PC-3 (cell line): ENCODE measurements around the gene CREBBP. TPM values are rescaled to one million over a fixed set of nuclear protein-coding genes. Genes with fewer than 3 reads are reported as not detected.

Experiments
- ATAC-seq: fragments of 200-7000 bp; cut with Tn5 transposase; 2 replicates; pipeline ENCODE4 v1.9.1; 2020; ENCODE audit warnings: mild to moderate bottlenecking, moderate library complexity
- BruUV-seq: library from RNA; stranded (reverse); fragments of 400-500 nt; replicated peaks from 2 replicates; lab custom pipeline; 2021; lab: Mats Ljungman, UMichigan
- CTCF ChIA-PET: fragments of 300-600 bp; sonication (Branson Sonifier 250); formaldehyde crosslinking; loops from one replicate; lab custom pipeline; 2022; ENCODE audit warnings: antibody characterized with exemption; lab: Charles Lee
- POLR2A ChIA-PET: fragments of 300-600 bp; sonication (Branson Sonifier 250); formaldehyde crosslinking; loops from one replicate; lab custom pipeline; 2022; ENCODE audit warnings: antibody characterized with exemption; ENCODE audit not compliant: unreplicated experiment; lab: Charles Lee
- DNase-seq: peaks from one replicate; pipeline ENCODE4 v3.0.0-alpha.2; 2015
- H2AFZ ChIP-seq: fragments of 300-600 bp; sonication (generic); 2 replicates; pipeline ENCODE4 v1.6.0; 2016; ENCODE audit warnings: antibody characterized with exemption, low read length
- H3F3A ChIP-seq: fragments of 300-600 bp; sonication (generic); one replicate; pipeline ENCODE4 v1.6.0; 2017; ENCODE audit warnings: antibody characterized with exemption, low read length, control low read depth, mild to moderate bottlenecking; ENCODE audit not compliant: unreplicated experiment
- H3K27ac ChIP-seq: fragments of 300-600 bp; sonication (generic); 2 replicates; pipeline ENCODE4 v1.5.1; 2016; ENCODE audit warnings: mild to moderate bottlenecking, low read length
- H3K27me3 ChIP-seq: fragments of 300-600 bp; sonication (generic); 2 replicates; pipeline ENCODE4 v1.6.1; 2016; ENCODE audit warnings: low read length, mixed read lengths
- H3K36me3 ChIP-seq: fragments of 300-600 bp; sonication (generic); 2 replicates; pipeline ENCODE4 v1.6.1; 2016; ENCODE audit warnings: low read depth, mixed run types, low read length, mixed read lengths
- H3K4me1 ChIP-seq: fragments of 300-600 bp; sonication (generic); 2 replicates; pipeline ENCODE4 v1.5.1; 2016; ENCODE audit warnings: low read length; ENCODE audit not compliant: insufficient read depth
- H3K4me2 ChIP-seq: fragments of 300-600 bp; sonication (generic); 2 replicates; pipeline ENCODE4 v1.6.0; 2016; ENCODE audit warnings: low read length
- H3K4me3 ChIP-seq: fragments of 300-600 bp; sonication (generic); 2 replicates; pipeline ENCODE4 v1.5.1; 2016; ENCODE audit warnings: mild to moderate bottlenecking, low read length, mixed read lengths
- H3K79me2 ChIP-seq: fragments of 300-600 bp; sonication (generic); 2 replicates; pipeline ENCODE4 v1.6.1; 2017; ENCODE audit warnings: low read length, mixed read lengths
- H3K9ac ChIP-seq: fragments of 300-600 bp; sonication (generic); 2 replicates; pipeline ENCODE4 v1.6.0; 2016; ENCODE audit warnings: mild to moderate bottlenecking, low read length
- H3K9me2 ChIP-seq: fragments of 300-600 bp; sonication (generic); replicated peaks from 2 replicates; pipeline ENCODE4 v1.6.1; 2016; ENCODE audit warnings: mixed run types, low read length, mixed read lengths
- H3K9me3 ChIP-seq: fragments of 300-600 bp; sonication (generic); 2 replicates; pipeline ENCODE4 v1.6.1; 2016; ENCODE audit warnings: low read length, mixed read lengths
- H4K20me1 ChIP-seq: fragments of 300-600 bp; sonication (generic); 2 replicates; pipeline ENCODE4 v1.6.1; 2016; ENCODE audit warnings: low read length, mixed read lengths
- CTCF ChIP-seq: fragments of 300-600 bp; sonication (generic); conservative IDR thresholded peaks from 2 replicates; pipeline ENCODE4 v1.5.1; 2017; ENCODE audit warnings: antibody characterized with exemption, low read depth, mild to moderate bottlenecking, low read length
- EZH2 ChIP-seq: fragments of 300-600 bp; sonication (generic); IDR thresholded peaks from one replicate; pipeline ENCODE4 v1.6.1; 2017; ENCODE audit warnings: antibody characterized with exemption, mild to moderate bottlenecking, low read length; ENCODE audit not compliant: unreplicated experiment
- EZH2phosphoT487 ChIP-seq: fragments of 300-600 bp; sonication (generic); IDR thresholded peaks from 2 replicates; pipeline ENCODE4 v1.6.1; 2018; ENCODE audit warnings: mild to moderate bottlenecking, antibody characterized with exemption, low read length, borderline replicate concordance
- intact Hi-C: fragments of 100-400 bp; cut with micrococcal nuclease; formaldehyde crosslinking; loops from 2 replicates; pipeline ENCODE4 v1.9.0; 2023
- total RNA-seq: library from RNA; depleted of rRNA; stranded (reverse); fragments of >200 nt; gene quantifications from 2 replicates; pipeline ENCODE4 v1.2.3, GENCODE V29; 2014

Gene CREBBP
- total RNA-seq, 1 experiment from 2014 or later, result 21.9 TPM

- CTCF ChIA-PET, result no interaction called here
These were observed 30.0 kb downstream of the CREBBP start for GRCh38 chr16:3850544-3850899.

GRCh38 chr16:3849751-3850543, 30.6 kb downstream of the CREBBP start:
- no peaks in the 10 kb centered on the region for H3K9me3 ChIP-seq
- BruUV-seq, result no TSS peak
- no peak overlapping the region for H3K27ac ChIP-seq
- no peaks in the 10 kb centered on the region for H3K9me2 ChIP-seq
- no peaks in the 10 kb centered on the region for H3K4me1 ChIP-seq
- H2AFZ ChIP-seq, result no peak overlapping the region
- CTCF ChIA-PET, result no interaction called here
- H3K4me3 ChIP-seq, result no peak overlapping the region
- intact Hi-C loops, result no loop called here
- no peaks in the 10 kb centered on the region for H3K27me3 ChIP-seq
- peaks cover 76% of the 10 kb centered on the region for H3K79me2 ChIP-seq
- no peak for ATAC-seq
- H4K20me1 ChIP-seq, result peaks cover 24% of the 10 kb centered on the region; the same call in 1 of the 2 replicates
- POLR2A ChIA-PET, result no interaction called here
- H3F3A ChIP-seq, result no peaks in the 10 kb centered on the region
- no peak for DNase-seq
- TF ChIP-seq EZH2phosphoT487 (no peak), CTCF (no peak), EZH2 (no peak)
- H3K9ac ChIP-seq, result no peak overlapping the region
- H3K4me2 ChIP-seq, result no peak overlapping the region
- H3K36me3 ChIP-seq, result peaks cover 7% of the 10 kb centered on the region; the same call in 1 of the 2 replicates

More at GRCh38 chr16:3850544-3850899, 30.0 kb downstream of the CREBBP start:
- no peaks in the 10 kb centered on the region for H3K4me1 ChIP-seq
- H3F3A ChIP-seq, result no peaks in the 10 kb centered on the region
- intact Hi-C loops, result no loop called here
- no peaks in the 10 kb centered on the region for H3K9me3 ChIP-seq
- peaks cover 76% of the 10 kb centered on the region for H3K79me2 ChIP-seq
- peaks cover 7% of the 10 kb centered on the region; the same call in 1 of the 2 replicates for H3K36me3 ChIP-seq
- TF ChIP-seq CTCF, result no peak
- TF ChIP-seq EZH2, result no peak
- no peak for TF ChIP-seq EZH2phosphoT487
- no peak for DNase-seq
- no peaks in the 10 kb centered on the region for H3K9me2 ChIP-seq
- no peak overlapping the region for H3K4me3 ChIP-seq
- no peak overlapping the region for H3K9ac ChIP-seq
- peaks cover 21% of the 10 kb centered on the region; the same call in 1 of the 2 replicates for H4K20me1 ChIP-seq
- no peak overlapping the region for H3K27ac ChIP-seq
- POLR2A ChIA-PET, result no interaction called here
- no peaks in the 10 kb centered on the region for H3K27me3 ChIP-seq
- no peak for ATAC-seq
- H2AFZ ChIP-seq, result no peak overlapping the region
- TSS peak; percentile 81 for BruUV-seq
- no peak overlapping the region for H3K4me2 ChIP-seq

GRCh38 chr16:3846595-3847091, 33.9 kb downstream of the CREBBP start:
- Histone ChIP-seq H3F3A (no peaks in the 10 kb centered on the region), H3K79me2 (peaks cover 79% of the 10 kb centered on the region), H3K9me2 (no peaks in the 10 kb centered on the region), H3K4me1 (no peaks in the 10 kb centered on the region), H3K4me3 (no peak overlapping the region), H2AFZ (no peak overlapping the region), H3K36me3 (peaks cover 7% of the 10 kb centered on the region; the same call in 1 of the 2 replicates), H3K4me2 (no peak overlapping the region), H3K27ac (no peak overlapping the region), H3K9me3 (no peaks in the 10 kb centered on the region), H3K27me3 (no peaks in the 10 kb centered on the region), H3K9ac (no peak overlapping the region), H4K20me1 (peaks cover 25% of the 10 kb centered on the region; the same call in 1 of the 2 replicates)
- ATAC-seq, result no peak
- no TSS peak for BruUV-seq
- POLR2A ChIA-PET, result no interaction called here
- no peak for TF ChIP-seq EZH2phosphoT487
- TF ChIP-seq CTCF, result no peak
- CTCF ChIA-PET, result no interaction called here
- DNase-seq, result no peak
- intact Hi-C loops, result no loop called here
